Bladder microvascular endothelial cell (primary cell): ENCODE results near the gene OR5D16. TPM values are rescaled to one million over a fixed set of nuclear protein-coding genes. Genes with fewer than 3 reads are reported as not detected.

Source experiments
- total RNA-seq: library from RNA; depleted of rRNA; stranded (reverse); fragments of >200 nt; gene quantifications from 2 replicates; pipeline ENCODE4 v1.2.3, GENCODE V29; 2014

Gene OR5D16
- total RNA-seq, result not detected in 2 replicates

GRCh38 chr11:55838452-55838851, at the start of gene OR5D16:
TSS of gene OR5D16 (plus strand) at chr11:55838752. CDS start at chr11:55838752, 0 bp downstream.

DNA sequence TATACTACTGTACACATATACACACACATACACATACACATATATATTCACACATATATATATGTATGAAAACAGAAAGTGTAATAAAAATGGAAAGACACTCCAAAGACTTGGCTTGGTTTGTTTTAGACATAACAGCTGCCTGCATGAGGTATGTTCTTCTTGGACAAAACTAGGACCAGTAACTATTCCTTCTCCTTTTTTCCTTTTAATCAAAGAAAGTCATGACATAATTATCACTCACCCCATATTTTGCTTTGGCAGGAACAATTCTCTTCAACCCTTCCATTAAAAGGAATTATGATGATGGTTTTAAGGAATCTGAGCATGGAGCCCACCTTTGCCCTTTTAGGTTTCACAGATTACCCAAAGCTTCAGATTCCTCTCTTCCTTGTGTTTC, 43.3 kb upstream of the OR5D16 start, which contains the start of gene OR5D14:
Gene OR5D14, plus strand, starts transcription at position 301 of the 400 bp plus-strand sequence. Its CDS starts 0 bp downstream, at position 301.

DNA sequence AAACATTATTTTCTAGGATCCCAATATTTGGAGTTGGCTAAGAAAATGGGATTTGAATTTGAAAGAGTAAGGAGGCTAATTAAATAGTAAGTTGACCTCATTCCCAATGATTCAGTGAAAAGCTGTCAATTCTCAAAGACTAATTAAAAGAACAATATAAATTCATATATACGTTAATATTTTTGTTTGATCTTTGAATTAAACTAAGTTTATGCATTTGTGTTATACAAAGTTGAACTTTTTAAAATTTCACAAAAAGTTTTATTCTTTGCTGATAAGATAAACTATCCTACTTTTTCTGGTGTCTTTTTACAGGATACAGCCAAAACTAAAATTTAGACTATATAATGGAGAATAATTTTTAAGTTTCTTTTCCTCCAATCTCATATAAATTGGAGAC, 27.5 kb upstream of the OR5D16 start, which contains the start of gene OR5L1:
Gene OR5L1, plus strand, starts transcription at position 301 of the 400 bp plus-strand sequence. CDS start 100 bp downstream, outside the sequence.

DNA sequence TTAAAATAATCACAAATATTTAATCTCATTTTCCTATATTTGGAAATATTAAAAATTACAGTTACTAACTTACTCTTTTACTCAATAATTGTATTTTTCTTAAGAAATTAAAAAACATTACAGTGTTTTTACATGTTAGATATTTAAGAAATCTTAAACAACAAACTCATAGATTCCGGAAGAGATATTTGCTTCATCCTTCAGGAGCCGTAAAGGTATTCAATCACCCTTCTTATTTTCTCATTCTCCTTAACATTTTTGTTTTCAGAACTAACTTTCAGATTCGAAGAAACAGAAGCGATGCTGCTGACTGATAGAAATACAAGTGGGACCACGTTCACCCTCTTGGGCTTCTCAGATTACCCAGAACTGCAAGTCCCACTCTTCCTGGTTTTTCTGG, 19.2 kb upstream of the OR5D16 start, which contains the start of gene OR5D18:
Gene OR5D18, plus strand, starts transcription at position 301 of the 400 bp plus-strand sequence. Its CDS starts 0 bp downstream, at position 301.

DNA sequence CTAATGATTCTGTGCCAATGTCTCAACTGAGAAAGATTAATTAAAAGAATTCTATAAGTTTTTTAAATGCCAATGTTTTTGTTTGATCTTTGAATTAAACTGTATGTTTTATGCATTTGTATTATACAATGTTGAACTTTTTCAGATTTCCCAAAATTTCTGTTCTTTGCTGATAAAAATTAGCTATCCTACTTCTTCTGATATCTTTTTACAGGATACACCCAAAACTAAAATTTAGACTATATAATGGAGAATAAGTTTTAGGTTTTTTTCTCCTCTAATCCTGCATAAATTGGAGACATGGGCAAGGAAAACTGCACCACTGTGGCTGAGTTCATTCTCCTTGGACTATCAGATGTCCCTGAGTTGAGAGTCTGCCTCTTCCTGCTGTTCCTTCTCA, 11.6 kb upstream of the OR5D16 start, which contains the start of gene OR5L2:
Gene OR5L2, plus strand, starts transcription at position 301 of the 400 bp plus-strand sequence. Its CDS starts 0 bp downstream, at position 301.

DNA sequence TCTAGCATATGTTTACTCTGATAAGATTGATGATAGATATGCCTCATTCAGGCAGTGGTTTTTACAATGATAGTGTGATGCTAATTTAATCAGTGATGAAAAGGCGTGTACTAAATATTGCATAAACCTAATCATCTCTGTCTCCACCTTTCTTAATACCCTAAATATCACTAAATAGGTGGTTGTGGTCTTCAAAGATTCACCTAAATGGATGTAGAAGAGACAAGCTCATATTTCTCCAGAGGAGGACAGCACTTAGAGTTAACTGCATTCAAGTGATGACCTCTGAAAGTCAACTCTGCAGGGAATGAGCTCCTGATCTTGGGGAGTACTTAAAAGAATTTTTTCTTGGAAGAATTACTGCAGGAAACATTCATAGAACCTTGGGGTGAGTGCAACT, 44.4 kb downstream of the OR5D16 start, which contains the start of gene TRIM51:
Gene TRIM51, plus strand, starts transcription at position 301 of the 400 bp plus-strand sequence. CDS start 2,132 bp downstream, outside the sequence.

Other genes starting within 250 kb of the OR5D16 start
- gene OR4C11, start 231.1 kb upstream of the OR5D16 start, total RNA-seq, result not detected in 2 replicates
- not detected in 2 replicates for gene OR4P4, start 203.6 kb upstream of the OR5D16 start, total RNA-seq
- not detected in 2 replicates for gene OR4S2, start 190.4 kb upstream of the OR5D16 start, total RNA-seq
- gene OR4C6, start 176.6 kb upstream of the OR5D16 start, total RNA-seq, result not detected in 2 replicates
- not detected in 2 replicates for gene OR5D13, start 65.3 kb upstream of the OR5D16 start, total RNA-seq
- not detected in 2 replicates for gene OR5D14, start 43.2 kb upstream of the OR5D16 start, total RNA-seq
- not detected in 2 replicates for gene OR5L1, start 27.4 kb upstream of the OR5D16 start, total RNA-seq
- not detected in 2 replicates for gene OR5D18, start 19.1 kb upstream of the OR5D16 start, total RNA-seq
- not detected in 2 replicates for gene OR5L2, start 11.5 kb upstream of the OR5D16 start, total RNA-seq
- gene TRIM51, start 44.5 kb downstream of the OR5D16 start, total RNA-seq, result not detected in 2 replicates
- gene OR5W2, start 75.8 kb downstream of the OR5D16 start, total RNA-seq, result not detected in 2 replicates
- not detected in 2 replicates for gene OR5I1, start 97.6 kb downstream of the OR5D16 start, total RNA-seq
- not detected in 2 replicates for gene OR10AG1, start 131.2 kb downstream of the OR5D16 start, total RNA-seq
- gene OR5F1, start 155.9 kb downstream of the OR5D16 start, total RNA-seq, result not detected in 2 replicates
- not detected in 2 replicates for gene OR5AS1, start 188.9 kb downstream of the OR5D16 start, total RNA-seq